K562 (cell line): ENCODE data around the gene RNF144A.

Experiments used
- BCOR ChIP-seq: fragments of 450-650 bp; IDR thresholded peaks from 2 replicates; pipeline ENCODE4 v1.6.1; 2016
- CTCF ChIP-seq, 3 experiments: IDR thresholded peaks in 2 of 3; conservative IDR thresholded peaks in 1 of 3; 2 replicates each; pipeline ENCODE4 v1.5.1; 2011 to 2012; ENCODE audit warnings: low read length in 3 of 3, mild to moderate bottlenecking in 3 of 3, control low read depth in 2 of 3, improper control_type of control experiment in 1 of 3, inconsistent platforms in 1 of 3, low read depth in 1 of 3, mixed read lengths in 1 of 3, moderate library complexity in 1 of 3; ENCODE audit not compliant: insufficient read depth in 2 of 3
- MYBL2 ChIP-seq, 2 experiments: fragments of 450-650 bp in 1 of 2; sonication (generic) in 1 of 2; formaldehyde crosslinking in 1 of 2; IDR thresholded peaks; 2 replicates each; pipeline versions ENCODE4 v1.6.1 to v1.8.1; 2017 to 2022; ENCODE audit warnings: borderline replicate concordance in 1 of 2, inconsistent platforms in 1 of 2, low read depth in 1 of 2, mild to moderate bottlenecking in 1 of 2, missing genetic modification reagents in 1 of 2, moderate library complexity in 1 of 2
- PTTG1 ChIP-seq: fragments of 450-650 bp; IDR thresholded peaks from 2 replicates; pipeline ENCODE4 v1.6.1; 2016; ENCODE audit warnings: low read depth, mild to moderate bottlenecking, missing genetic modification characterization, missing compliant biosample characterization
- RAD21 ChIP-seq, 2 experiments: fragments of 250-450 bp in 1 of 2; fragments of 450-650 bp in 1 of 2; sonication (Bioruptor Pico) in 1 of 2; formaldehyde crosslinking in 1 of 2; IDR thresholded peaks in 1 of 2; conservative IDR thresholded peaks in 1 of 2; 2 replicates each; pipeline versions ENCODE4 v1.4.0 to v1.8.0; 2020 to 2022; ENCODE audit warnings: mild to moderate bottlenecking in 2 of 2, moderate library complexity in 1 of 2
- WHSC1 ChIP-seq: IDR thresholded peaks from one replicate; pipeline ENCODE4 v1.6.1; 2012; ENCODE audit warnings: low read length, control low read depth, inconsistent platforms
- ZKSCAN1 ChIP-seq: fragments of 150-350 bp; IDR thresholded peaks from 2 replicates; pipeline ENCODE4 v1.6.1; 2016; ENCODE audit warnings: low read depth, low read length
- ZKSCAN3 ChIP-seq: fragments of 250-450 bp; sonication (Bioruptor Pico); IDR thresholded peaks from 2 replicates; pipeline ENCODE4 v1.4.0; 2020
- ZNF143 ChIP-seq: sonication (generic); formaldehyde crosslinking; IDR thresholded peaks from 2 replicates; pipeline ENCODE4 v1.9.0; 2022; ENCODE audit warnings: mild to moderate bottlenecking, missing genetic modification reagents
- ZNF24 ChIP-seq: fragments of 450-650 bp; IDR thresholded peaks from 2 replicates; pipeline ENCODE4 v1.6.1; 2016
- ZNF589 ChIP-seq: fragments of 200-800 bp; sonication (Bioruptor generic); IDR thresholded peaks from 2 replicates; pipeline ENCODE4 v1.6.1; 2016; ENCODE audit warnings: low read depth, missing genetic modification characterization, missing compliant biosample characterization

GRCh38 chr2:6917761-6918421 lies 679 bp downstream of the RNF144A start:
- TF ChIP-seq ZNF143 (CRISPR knock-in tag) (no peak), PTTG1 (tag) (no peak), RAD21 (CRISPR knock-in tag; conservative IDR thresholded peaks at IDR 0.05 in 1 of 2, IDR thresholded peaks at IDR 0.05 in 1 of 2) (no peak), ZKSCAN3 (CRISPR knock-in tag) (no peak), BCOR (no peak), CTCF (IDR thresholded peaks at IDR 0.05 in 2 of 3, conservative IDR thresholded peaks at IDR 0.05 in 1 of 3; ENCODE audit: insufficient read depth in 2 of 3, low read depth in 1 of 3, low read length in 3 of 3) (no peak), ZKSCAN1 (no peak), WHSC1 (no peak), ZNF24 (no peak), MYBL2 (IDR thresholded peaks at IDR 0.05; ENCODE audit: low read depth) (no peak), MYBL2 (CRISPR knock-in tag; IDR thresholded peaks at IDR 0.05; ENCODE audit: borderline replicate concordance) (no peak), ZNF589 (no peak)
